ENCODE data around the gene CEMIP2. TPM values are rescaled to one million over a fixed set of nuclear protein-coding genes. Genes with fewer than 3 reads are reported as not detected.

The CEMIP2 gene
- total RNA-seq, 2 experiments from 2014 or later: 58.7 to 63.5 TPM

- ChIA-PET CTCF (interaction anchor here (1.0 to 1.4 kb wide), 2 partner anchors 26 to 334 kb away, joined by 3 to 4 read pairs; no protein-coding TSS in a partner anchor), POLR2A (no interaction called here)
- Mint-ChIP-seq H3K36me3 (ENCODE audit: low read depth) (peaks cover 49% of the 10 kb centered on the region), H3K4me1 (ENCODE audit: low read depth) (peaks cover 27% of the 10 kb centered on the region), H3K27ac (no peak overlapping the region), H3K4me3 (no peak overlapping the region), H3K9me3 (no peaks in the 10 kb centered on the region), H3K27me3 (no peaks in the 10 kb centered on the region)
- TF ChIP-seq CTCF (IDR thresholded peaks at IDR 0.05): no peak
- ATAC-seq: no peak
- DNase-seq: no peak
- intact Hi-C loops (cut with micrococcal nuclease): no loop called here
Observed at GRCh38 chr9:71690689-71691435, 77.5 kb downstream of the CEMIP2 start.

GRCh38 chr9:71690063-71690688 lies 78.1 kb downstream of the CEMIP2 start:
- no peak for TF ChIP-seq CTCF (IDR thresholded peaks at IDR 0.05)
- Mint-ChIP-seq H3K27me3 (no peaks in the 10 kb centered on the region), H3K36me3 (ENCODE audit: low read depth) (peaks cover 53% of the 10 kb centered on the region), H3K27ac (no peak overlapping the region), H3K9me3 (no peaks in the 10 kb centered on the region), H3K4me3 (no peak overlapping the region), H3K4me1 (ENCODE audit: low read depth) (peaks cover 33% of the 10 kb centered on the region)
- POLR2A ChIA-PET: interaction anchor here (0.6 kb wide), 1 partner anchor 1309 kb away, joined by 3 read pairs; no protein-coding TSS in a partner anchor
- intact Hi-C loops (cut with micrococcal nuclease): no loop called here
- ATAC-seq (no peak), DNase-seq (no peak)
- CTCF ChIA-PET: interaction anchor here (1.0 to 2.3 kb wide), 5 partner anchors 24 to 335 kb away, joined by 3 to 9 read pairs (median 3); no protein-coding TSS in a partner anchor

- ChIA-PET CTCF (no interaction called here), POLR2A (no interaction called here)
- Mint-ChIP-seq H3K9me3 (no peaks in the 10 kb centered on the region), H3K27ac (no peak overlapping the region), H3K4me1 (ENCODE audit: low read depth) (peaks cover 53% of the 10 kb centered on the region), H3K27me3 (no peaks in the 10 kb centered on the region), H3K4me3 (no peak overlapping the region), H3K36me3 (ENCODE audit: low read depth) (peaks cover 60% of the 10 kb centered on the region)
- ATAC-seq (no peak), DNase-seq (no peak)
- intact Hi-C loops (cut with micrococcal nuclease): no loop called here
- TF ChIP-seq CTCF (IDR thresholded peaks at IDR 0.05): no peak
Observed at GRCh38 chr9:71687676-71688075, 80.6 kb downstream of the CEMIP2 start.

GRCh38 chr9:71685988-71686387 lies 82.3 kb downstream of the CEMIP2 start:
- H3K27ac Mint-ChIP-seq: peak overlapping the region; percentile 77
- ChIA-PET POLR2A (interaction anchor here (1.4 kb wide), 1 partner anchor 81 kb away, joined by 4 read pairs; no protein-coding TSS in a partner anchor), CTCF (interaction anchor here (1.3 to 3.2 kb wide), 8 partner anchors 9 to 340 kb away, joined by 3 to 15 read pairs (median 4); no protein-coding TSS in a partner anchor)
- no peaks in the 10 kb centered on the region for H3K9me3 Mint-ChIP-seq
- intact Hi-C loops (cut with micrococcal nuclease): no loop called here
- H3K4me1 Mint-ChIP-seq (ENCODE audit: low read depth): peaks cover 53% of the 10 kb centered on the region
- no peaks in the 10 kb centered on the region for H3K27me3 Mint-ChIP-seq
- peaks cover 59% of the 10 kb centered on the region for H3K36me3 Mint-ChIP-seq (ENCODE audit: low read depth)
- DNase-seq (no peak), ATAC-seq (no peak)
- peak overlapping the region; percentile 13 for H3K4me3 Mint-ChIP-seq
- TF ChIP-seq CTCF (IDR thresholded peaks at IDR 0.05): no peak

GRCh38 chr9:71685394-71685793 lies 82.9 kb downstream of the CEMIP2 start:
- peak overlapping the region; percentile 77 for H3K27ac Mint-ChIP-seq
- intact Hi-C loops (cut with micrococcal nuclease): no loop called here
- ATAC-seq (peak; percentile 92), DNase-seq (peak; percentile 69)
- ChIA-PET POLR2A (interaction anchor here (1.4 kb wide), 1 partner anchor 82 kb away, joined by 4 read pairs; no protein-coding TSS in a partner anchor), CTCF (interaction anchor here (0.9 to 3.2 kb wide), 11 partner anchors 8 to 340 kb away, joined by 3 to 15 read pairs (median 4); no protein-coding TSS in a partner anchor)
- H3K4me3 Mint-ChIP-seq: peak overlapping the region; percentile 13
- H3K36me3 Mint-ChIP-seq (ENCODE audit: low read depth): peaks cover 55% of the 10 kb centered on the region
- H3K27me3 Mint-ChIP-seq: no peaks in the 10 kb centered on the region
- no peaks in the 10 kb centered on the region for H3K9me3 Mint-ChIP-seq
- TF ChIP-seq CTCF (IDR thresholded peaks at IDR 0.05): no peak
- peaks cover 52% of the 10 kb centered on the region for H3K4me1 Mint-ChIP-seq (ENCODE audit: low read depth)

All from activated CD8-positive, alpha-beta T cell treated with anti-CD3 and anti-CD28 coated beads for 36 hours (primary cell).